ENCODE data around the gene TMBIM1. TPM values are rescaled to one million over a fixed set of nuclear protein-coding genes. Genes with fewer than 3 reads are reported as not detected.

Gene TMBIM1
- total RNA-seq, 1 experiment from 2014 or later = 114 TPM

- no peak overlapping the region for H3K27ac ChIP-seq (ENCODE audit: low read length)
- no peak for TF ChIP-seq CTCF (IDR thresholded peaks at IDR 0.05)
- TF ChIP-seq TCF7L2 (IDR thresholded peaks at IDR 0.05; ENCODE audit: low read depth, low read length) = no peak
- TF ChIP-seq SIN3A (IDR thresholded peaks at IDR 0.05; ENCODE audit: borderline replicate concordance, insufficient read depth, low read depth, low read length) = no peak
- TF ChIP-seq REST (IDR thresholded peaks at IDR 0.05; ENCODE audit: insufficient read depth in 1 of 2, low read depth in 2 of 2, low read length in 1 of 2) = no peak
- TF ChIP-seq POLR2AphosphoS5 (IDR thresholded peaks at IDR 0.05; ENCODE audit: low read depth, low read length) = no peak
- H3K9me3 ChIP-seq (ENCODE audit: control insufficient read depth, insufficient read depth, low read depth, low read length) = no peaks in the 10 kb centered on the region
- intact Hi-C loops (cut with micrococcal nuclease; ENCODE audit: unreplicated experiment) (no loop called here), in situ Hi-C loops (cut with HindIII; ENCODE audit: low pct_unique_long_range_greater_than_20kb, low sequenced_read_pairs) (no loop called here)
- BruUV-seq (replicated peaks) = no TSS peak
- no peaks in the 10 kb centered on the region for H3K27me3 ChIP-seq (ENCODE audit: control insufficient read depth, insufficient read depth, low read length)
- POLR2A ChIA-PET = no interaction called here
- CTCF ChIA-PET = no interaction called here
- no peaks in the 10 kb centered on the region for H3K4me1 ChIP-seq (ENCODE audit: control insufficient read depth, insufficient read depth, low read length)
- H3K4me3 ChIP-seq (ENCODE audit: low read depth in 2 of 2, low read length in 2 of 2) = no peak overlapping the region
- no peak for ATAC-seq
- DNase-seq (ENCODE audit: low read depth, low spot score) = no peak
- peaks cover 2% of the 10 kb centered on the region for H3K36me3 ChIP-seq (ENCODE audit: control insufficient read depth, insufficient read depth, low read length)
These were observed 13.6 kb downstream of the TMBIM1 start for GRCh38 chr2:218278531-218279360.

GRCh38 chr2:218277921-218278320 lies 14.4 kb downstream of the TMBIM1 start:
- POLR2A ChIA-PET = no interaction called here

More at GRCh38 chr2:218277921-218278320, 14.4 kb downstream of the TMBIM1 start:
- H3K27me3 ChIP-seq (ENCODE audit: control insufficient read depth, insufficient read depth, low read length) = no peaks in the 10 kb centered on the region
- CTCF ChIA-PET = no interaction called here
- no peaks in the 10 kb centered on the region for H3K9me3 ChIP-seq (ENCODE audit: control insufficient read depth, insufficient read depth, low read depth, low read length)
- no peak overlapping the region for H3K4me3 ChIP-seq (ENCODE audit: low read depth in 2 of 2, low read length in 2 of 2)
- ATAC-seq = no peak
- no peak for DNase-seq (ENCODE audit: low read depth, low spot score)
- intact Hi-C loops (cut with micrococcal nuclease; ENCODE audit: unreplicated experiment) (no loop called here), in situ Hi-C loops (cut with HindIII; ENCODE audit: low pct_unique_long_range_greater_than_20kb, low sequenced_read_pairs) (no loop called here)
- no peak for TF ChIP-seq SIN3A (IDR thresholded peaks at IDR 0.05; ENCODE audit: borderline replicate concordance, insufficient read depth, low read depth, low read length)
- TF ChIP-seq TCF7L2 (IDR thresholded peaks at IDR 0.05; ENCODE audit: low read depth, low read length) = no peak
- H3K36me3 ChIP-seq (ENCODE audit: control insufficient read depth, insufficient read depth, low read length) = peaks cover 2% of the 10 kb centered on the region
- H3K27ac ChIP-seq (ENCODE audit: low read length) = no peak overlapping the region
- H3K4me1 ChIP-seq (ENCODE audit: control insufficient read depth, insufficient read depth, low read length) = peaks cover 2% of the 10 kb centered on the region; the same call in 1 of the 2 replicates
- BruUV-seq (replicated peaks) = no TSS peak
